Endodermal cell (in vitro differentiated cells): Measurements from ENCODE around the gene LGI4. TPM values are rescaled to one million over a fixed set of nuclear protein-coding genes. Genes with fewer than 3 reads are reported as not detected.

Experiments
- DNase-seq: peaks from one replicate; pipeline ENCODE4 v3.0.0-alpha.2; 2017
- H3K27ac ChIP-seq: 2 replicates; pipeline ENCODE4 v1.5.1; 2013; ENCODE audit warnings: mild to moderate bottlenecking, low read depth, low read length, moderate library complexity
- H3K27me3 ChIP-seq: 2 replicates; pipeline ENCODE4 v1.6.1; 2013; ENCODE audit warnings: mild to moderate bottlenecking, low read length, moderate library complexity; ENCODE audit not compliant: insufficient read depth, control insufficient read depth, poor library complexity, severe bottlenecking
- H3K36me3 ChIP-seq: 2 replicates; pipeline ENCODE4 v1.7.0; 2013; ENCODE audit warnings: mild to moderate bottlenecking, low read length, moderate library complexity; ENCODE audit not compliant: control insufficient read depth, insufficient read depth
- H3K4me1 ChIP-seq: one replicate; pipeline ENCODE4 v1.7.0; 2013; ENCODE audit warnings: low read length; ENCODE audit not compliant: control insufficient read depth, insufficient read depth
- H3K4me3 ChIP-seq: 2 replicates; pipeline ENCODE4 v1.5.1; 2013; ENCODE audit warnings: mild to moderate bottlenecking, low read length, moderate library complexity
- H3K9ac ChIP-seq: 2 replicates; pipeline ENCODE4 v1.6.1; 2013; ENCODE audit warnings: mild to moderate bottlenecking, low read length, moderate library complexity; ENCODE audit not compliant: poor library complexity, severe bottlenecking; ENCODE audit errors: extremely low read depth
- H3K9me3 ChIP-seq: 2 replicates; pipeline ENCODE4 v1.6.1; 2013; ENCODE audit warnings: mild to moderate bottlenecking, low read length, moderate library complexity; ENCODE audit not compliant: control insufficient read depth
- H3K27ac Mint-ChIP-seq: 2 replicates; pipeline ENCODE4 v1.8.0; 2020; ENCODE audit warnings: mixed read lengths
- H3K27me3 Mint-ChIP-seq: 2 replicates; pipeline ENCODE4 v1.8.0; 2021; ENCODE audit warnings: mild to moderate bottlenecking, mixed read lengths; ENCODE audit not compliant: insufficient read depth
- H3K36me3 Mint-ChIP-seq: 2 replicates; pipeline ENCODE4 v1.8.0; 2020; ENCODE audit warnings: low read depth, mixed read lengths
- H3K4me1 Mint-ChIP-seq: 2 replicates; pipeline ENCODE4 v1.8.0; 2020; ENCODE audit warnings: mixed read lengths
- H3K4me3 Mint-ChIP-seq: 2 replicates; pipeline ENCODE4 v1.8.0; 2020; ENCODE audit warnings: mild to moderate bottlenecking, moderate library complexity, mixed read lengths
- H3K9me3 Mint-ChIP-seq: 2 replicates; pipeline ENCODE4 v1.8.0; 2020; ENCODE audit warnings: mild to moderate bottlenecking, mixed read lengths
- WGBS, 2 experiments: methylation state at CpG; one replicate each; pipeline versions ENCODE4 v1.1.5 to v1.1.7; 2013; ENCODE audit warnings: missing lambda C conversion rate in 2 of 2, mixed read lengths in 1 of 2; ENCODE audit not compliant: insufficient coverage in 1 of 2, insufficient read length in 1 of 2; 5-methylcytosine and 5-hydroxymethylcytosine counted together
- total RNA-seq, 2 donors: library from RNA; stranded (reverse); fragmentation: NEBNext Ultra II Directional in 1 of 2; extraction: Animal tissue kit (Norgen Biotek cat#: 25700) in 1 of 2; gene quantifications; 2 replicates in 1 of 2; 3 replicates in 1 of 2; pipeline ENCODE4 v1.2.1, GENCODE V29; 2021
- TF ChIP-seq, protein P1 (sequence below): fragments of 200-600 bp; sonication (generic); conservative IDR thresholded peaks from 2 replicates; pipeline ENCODE4 v1.5.0; 2021; ENCODE audit warnings: antibody characterized with exemption, mild to moderate bottlenecking

Gene LGI4
- total RNA-seq, 2 donors from 2014 or later: 0.27 to 0.37 TPM

DNA sequence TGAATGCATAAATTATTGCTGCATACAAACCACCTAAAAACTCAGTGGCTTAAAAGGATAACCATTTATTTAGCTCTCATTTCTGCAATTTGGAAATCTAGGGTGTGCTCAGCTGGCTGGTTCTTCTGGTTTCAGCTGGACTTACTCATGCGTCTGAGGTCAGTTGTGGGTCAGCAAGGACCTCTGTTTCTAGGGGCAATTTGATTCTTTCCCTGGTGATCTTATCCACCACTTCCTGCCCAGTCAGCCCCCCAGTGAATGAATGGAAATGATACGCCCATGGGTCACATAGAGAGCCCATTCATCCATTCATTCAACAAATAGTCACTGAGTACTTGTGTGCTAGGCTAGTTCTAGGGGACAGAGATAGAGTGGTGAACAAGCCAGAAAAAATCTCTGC is 29.6 kb upstream of the LGI4 start:
- Mint-ChIP-seq H3K9me3 (peaks cover 23% of the 10 kb centered on the region), H3K27ac (no peak overlapping the region), H3K36me3 (peaks cover 55% of the 10 kb centered on the region), H3K4me1 (no peaks in the 10 kb centered on the region), H3K27me3 (no peaks in the 10 kb centered on the region), H3K4me3 (no peak overlapping the region)
- Histone ChIP-seq H3K9ac (no peak overlapping the region), H3K4me1 (no peaks in the 10 kb centered on the region), H3K27me3 (no peaks in the 10 kb centered on the region), H3K9me3 (peaks cover 27% of the 10 kb centered on the region), H3K4me3 (no peak overlapping the region), H3K36me3 (no peaks in the 10 kb centered on the region), H3K27ac (no peak overlapping the region)
- 98 to 100% methylated on average over 1 to 2 of the region's 2 CpGs for WGBS, 2 experiments
- TF ChIP-seq, protein P1, sequence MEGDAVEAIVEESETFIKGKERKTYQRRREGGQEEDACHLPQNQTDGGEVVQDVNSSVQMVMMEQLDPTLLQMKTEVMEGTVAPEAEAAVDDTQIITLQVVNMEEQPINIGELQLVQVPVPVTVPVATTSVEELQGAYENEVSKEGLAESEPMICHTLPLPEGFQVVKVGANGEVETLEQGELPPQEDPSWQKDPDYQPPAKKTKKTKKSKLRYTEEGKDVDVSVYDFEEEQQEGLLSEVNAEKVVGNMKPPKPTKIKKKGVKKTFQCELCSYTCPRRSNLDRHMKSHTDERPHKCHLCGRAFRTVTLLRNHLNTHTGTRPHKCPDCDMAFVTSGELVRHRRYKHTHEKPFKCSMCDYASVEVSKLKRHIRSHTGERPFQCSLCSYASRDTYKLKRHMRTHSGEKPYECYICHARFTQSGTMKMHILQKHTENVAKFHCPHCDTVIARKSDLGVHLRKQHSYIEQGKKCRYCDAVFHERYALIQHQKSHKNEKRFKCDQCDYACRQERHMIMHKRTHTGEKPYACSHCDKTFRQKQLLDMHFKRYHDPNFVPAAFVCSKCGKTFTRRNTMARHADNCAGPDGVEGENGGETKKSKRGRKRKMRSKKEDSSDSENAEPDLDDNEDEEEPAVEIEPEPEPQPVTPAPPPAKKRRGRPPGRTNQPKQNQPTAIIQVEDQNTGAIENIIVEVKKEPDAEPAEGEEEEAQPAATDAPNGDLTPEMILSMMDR: no peak
- DNase-seq: no peak

DNA sequence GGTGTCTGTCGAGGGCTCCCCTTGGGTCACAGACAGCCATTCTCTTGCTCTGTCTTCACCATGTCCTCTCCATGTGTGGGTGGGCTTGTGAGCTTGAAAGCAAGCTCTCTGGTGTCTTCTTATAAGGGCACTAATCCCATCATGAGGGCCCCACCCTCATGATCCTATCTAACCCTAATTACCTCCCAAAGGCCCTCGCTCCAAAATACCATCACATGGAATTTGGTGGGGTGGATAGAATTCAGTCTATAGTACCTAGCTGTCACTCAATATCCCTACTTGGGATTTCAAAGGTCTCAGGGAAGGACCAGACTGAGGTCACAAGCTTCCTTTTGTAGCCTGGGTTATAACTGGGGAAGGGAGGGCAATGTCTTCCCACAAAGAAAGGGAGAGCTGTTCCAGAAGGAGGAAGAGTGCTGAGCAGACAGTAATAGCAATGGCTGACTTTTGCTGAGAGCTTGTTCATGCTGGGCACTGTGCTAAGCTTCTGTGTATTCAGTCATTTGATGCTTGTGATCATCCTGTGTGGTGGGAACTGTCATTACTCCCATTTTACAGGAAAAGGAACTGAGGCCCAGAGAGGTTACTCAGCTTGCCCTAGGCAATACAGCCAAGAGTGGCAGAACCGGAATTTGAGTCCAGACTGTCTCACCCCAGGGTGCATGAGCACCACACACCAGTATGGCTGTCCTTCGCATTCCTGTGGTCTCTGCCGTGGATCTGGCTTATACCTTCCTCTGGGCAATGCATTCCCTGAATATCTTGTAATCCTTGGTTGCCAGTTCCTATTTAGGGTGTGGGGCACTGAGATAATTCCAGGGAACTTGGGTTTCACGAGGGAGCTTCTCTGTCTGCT is 27.8 kb upstream of the LGI4 start:
- Histone ChIP-seq H3K27ac (no peak overlapping the region), H3K36me3 (no peaks in the 10 kb centered on the region), H3K9me3 (peaks cover 27% of the 10 kb centered on the region), H3K4me1 (no peaks in the 10 kb centered on the region), H3K9ac (no peak overlapping the region), H3K27me3 (no peaks in the 10 kb centered on the region), H3K4me3 (no peak overlapping the region)
- DNase-seq: no peak
- Mint-ChIP-seq H3K27ac (no peak overlapping the region), H3K27me3 (no peaks in the 10 kb centered on the region), H3K36me3 (peaks cover 63% of the 10 kb centered on the region), H3K4me3 (no peak overlapping the region), H3K4me1 (no peaks in the 10 kb centered on the region), H3K9me3 (peaks cover 23% of the 10 kb centered on the region)
- TF ChIP-seq, protein P1: no peak
- 85 to 90% methylated on average over 4 to 5 of the region's 6 CpGs for WGBS, 2 experiments

DNA sequence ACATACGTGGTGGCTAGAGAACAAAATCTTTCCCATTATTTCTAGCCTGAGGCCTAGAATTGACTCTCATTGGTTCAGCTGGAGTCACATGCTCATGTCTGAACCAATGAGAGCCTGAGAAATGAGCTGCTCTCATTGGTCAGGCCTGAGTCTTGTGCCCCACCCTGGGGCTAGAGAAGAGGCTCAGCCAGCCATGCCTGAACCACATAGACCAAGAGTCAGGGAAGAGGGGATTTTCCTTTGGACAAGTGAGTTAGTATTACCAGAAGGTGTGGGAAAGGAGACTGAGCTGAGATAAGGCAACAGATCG is 26.5 kb upstream of the LGI4 start:
- WGBS, 2 experiments: 94 to 98% methylated on average over 2 of the region's 2 CpGs
- H3K36me3 Mint-ChIP-seq: peaks cover 60% of the 10 kb centered on the region

More for the DNA sequence above, 26.5 kb upstream of the LGI4 start:
- H3K4me1 ChIP-seq: no peaks in the 10 kb centered on the region
- H3K27ac ChIP-seq: no peak overlapping the region
- no peak overlapping the region for H3K4me3 Mint-ChIP-seq
- no peaks in the 10 kb centered on the region for H3K27me3 Mint-ChIP-seq
- H3K4me1 Mint-ChIP-seq: no peaks in the 10 kb centered on the region
- peaks cover 21% of the 10 kb centered on the region for H3K9me3 Mint-ChIP-seq
- DNase-seq: no peak
- H3K27me3 ChIP-seq: no peaks in the 10 kb centered on the region
- no peaks in the 10 kb centered on the region for H3K36me3 ChIP-seq
- TF ChIP-seq, protein P1: no peak
- H3K4me3 ChIP-seq: no peak overlapping the region
- H3K27ac Mint-ChIP-seq: no peak overlapping the region
- H3K9ac ChIP-seq: no peak overlapping the region
- H3K9me3 ChIP-seq: peaks cover 22% of the 10 kb centered on the region
